ENCODE results near the gene CSK. TPM values are rescaled to one million over a fixed set of nuclear protein-coding genes. Genes with fewer than 3 reads are reported as not detected.

Gene CSK
- total RNA-seq, 4 donors from 2014 or later = 14.9 to 56.4 (median 24.5) TPM

DNA sequence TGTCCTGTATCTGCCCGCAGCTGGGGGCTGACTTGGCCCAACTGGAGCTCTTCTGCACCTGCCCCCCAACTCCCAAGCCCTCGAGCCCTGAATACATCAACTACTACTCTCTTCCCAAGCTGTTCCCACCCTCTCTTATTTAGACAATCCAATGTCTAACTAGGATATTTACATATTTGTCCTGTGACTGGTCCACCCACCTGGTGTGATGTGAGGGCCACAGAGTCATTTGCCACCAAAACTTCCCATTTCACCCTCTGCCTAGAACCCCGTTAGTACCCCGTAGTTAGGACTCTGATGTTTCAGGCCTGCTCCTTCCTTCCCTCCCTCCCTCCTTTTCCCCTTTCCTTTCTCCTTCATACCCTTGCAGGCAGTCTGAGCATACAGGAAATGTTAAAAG is 50.9 kb downstream of the CSK start:
- TF ChIP-seq, protein P1, sequence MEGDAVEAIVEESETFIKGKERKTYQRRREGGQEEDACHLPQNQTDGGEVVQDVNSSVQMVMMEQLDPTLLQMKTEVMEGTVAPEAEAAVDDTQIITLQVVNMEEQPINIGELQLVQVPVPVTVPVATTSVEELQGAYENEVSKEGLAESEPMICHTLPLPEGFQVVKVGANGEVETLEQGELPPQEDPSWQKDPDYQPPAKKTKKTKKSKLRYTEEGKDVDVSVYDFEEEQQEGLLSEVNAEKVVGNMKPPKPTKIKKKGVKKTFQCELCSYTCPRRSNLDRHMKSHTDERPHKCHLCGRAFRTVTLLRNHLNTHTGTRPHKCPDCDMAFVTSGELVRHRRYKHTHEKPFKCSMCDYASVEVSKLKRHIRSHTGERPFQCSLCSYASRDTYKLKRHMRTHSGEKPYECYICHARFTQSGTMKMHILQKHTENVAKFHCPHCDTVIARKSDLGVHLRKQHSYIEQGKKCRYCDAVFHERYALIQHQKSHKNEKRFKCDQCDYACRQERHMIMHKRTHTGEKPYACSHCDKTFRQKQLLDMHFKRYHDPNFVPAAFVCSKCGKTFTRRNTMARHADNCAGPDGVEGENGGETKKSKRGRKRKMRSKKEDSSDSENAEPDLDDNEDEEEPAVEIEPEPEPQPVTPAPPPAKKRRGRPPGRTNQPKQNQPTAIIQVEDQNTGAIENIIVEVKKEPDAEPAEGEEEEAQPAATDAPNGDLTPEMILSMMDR (IDR thresholded peaks at IDR 0.05) = no peak
- TF ChIP-seq POLR2A (IDR thresholded peaks at IDR 0.05) = no peak
- no peak for TF ChIP-seq EP300 (IDR thresholded peaks at IDR 0.05)
- 63 to 67% methylated on average over 4 of the region's 4 CpGs for WGBS, 2 donors
- DNase-seq (ENCODE audit: low spot score in 2 of 2) = no peak
- H3K36me3 ChIP-seq = peaks cover 0 to 26% (median 0%) of the 10 kb centered on the region in 3 donors
- H3K27ac ChIP-seq = no peak overlapping the region
- H3K4me1 ChIP-seq = peaks cover 0 to 4% (median 2%) of the 10 kb centered on the region in 4 donors
- H3K4me3 ChIP-seq = no peak overlapping the region
- H3K27me3 ChIP-seq = peaks cover 0 to 26% of the 10 kb centered on the region in 2 donors
- no peaks in the 10 kb centered on the region for H3K9me3 ChIP-seq

DNA sequence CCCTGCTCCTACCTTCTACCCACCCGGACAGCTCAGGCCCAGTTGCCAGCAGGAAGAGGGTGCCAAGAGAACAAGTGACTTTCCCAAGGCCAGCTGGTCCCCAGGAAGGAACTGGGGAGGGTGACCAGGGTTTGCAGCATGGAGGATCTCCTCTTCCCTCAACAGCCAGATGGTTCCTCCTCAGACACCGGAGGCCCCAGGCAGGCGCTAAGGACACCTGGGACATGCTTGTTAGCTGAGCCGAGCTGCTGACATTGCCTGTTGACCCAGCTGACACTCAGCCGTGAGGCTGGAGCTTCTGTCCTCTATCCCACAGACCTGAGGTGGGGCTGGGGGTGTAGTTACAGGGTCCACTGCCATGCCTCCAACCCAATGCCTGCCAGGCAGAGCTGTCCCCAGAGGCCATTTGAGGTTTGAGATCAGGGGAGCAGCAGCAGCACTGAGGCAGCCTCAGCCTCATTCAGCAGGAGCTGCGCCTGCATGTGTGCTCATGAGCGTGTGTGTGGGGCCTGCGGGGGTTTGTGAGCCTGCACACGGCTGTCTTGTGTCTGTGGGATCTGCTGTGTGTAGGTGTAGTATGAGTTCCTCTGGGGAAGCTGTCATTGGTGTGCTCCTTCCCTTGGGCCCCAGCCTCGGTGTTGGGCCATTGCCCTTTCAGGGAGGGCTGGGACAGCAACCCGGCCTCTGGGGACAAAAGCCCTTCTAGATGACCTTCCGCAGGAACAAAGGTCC is 51.7 kb downstream of the CSK start:
- TF ChIP-seq, protein P1 (IDR thresholded peaks at IDR 0.05) = no peak
- TF ChIP-seq EP300 (IDR thresholded peaks at IDR 0.05) = no peak
- TF ChIP-seq POLR2A (IDR thresholded peaks at IDR 0.05) = no peak
- Histone ChIP-seq H3K4me1 (peaks cover 0 to 4% (median 2%) of the 10 kb centered on the region in 4 donors), H3K36me3 (peaks cover 0 to 33% (median 5%) of the 10 kb centered on the region in 3 donors), H3K9me3 (no peaks in the 10 kb centered on the region), H3K4me3 (no peak overlapping the region), H3K27me3 (peaks cover 0 to 19% of the 10 kb centered on the region in 2 donors), H3K27ac (no peak overlapping the region)
- no peak for DNase-seq (ENCODE audit: low spot score in 2 of 2)
- 63 to 67% methylated on average over 9 to 12 of the region's 12 CpGs for WGBS, 2 donors

DNA sequence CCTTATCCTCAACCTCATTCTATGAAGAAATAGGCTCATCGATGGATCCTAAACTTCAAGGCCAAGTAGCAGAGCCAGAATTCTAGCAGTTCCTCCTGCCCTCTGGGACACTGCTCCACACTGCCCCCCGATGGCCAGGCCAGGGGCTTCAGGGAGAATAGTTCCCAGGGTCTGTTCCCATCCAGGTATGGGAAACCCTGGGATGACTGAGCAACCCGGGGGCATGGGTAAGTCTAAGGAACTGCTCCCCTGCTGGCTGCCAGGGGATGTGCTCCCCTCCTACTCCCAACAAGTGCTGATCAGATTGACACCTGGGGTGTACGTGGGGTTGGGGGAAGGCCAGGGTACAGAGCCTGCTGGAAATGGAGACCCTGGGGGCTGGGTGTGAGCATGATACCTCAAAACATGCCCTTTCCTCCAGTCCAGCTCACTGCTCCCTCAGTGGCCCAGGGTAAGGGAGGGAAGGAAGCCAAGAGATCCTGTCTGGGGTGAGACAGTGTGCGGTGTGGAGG is 53.5 kb downstream of the CSK start:
- H3K27ac ChIP-seq = no peak overlapping the region
- WGBS, 2 donors = 43 to 44% methylated on average over 5 of the region's 5 CpGs
- peaks cover 0 to 3% of the 10 kb centered on the region in 2 donors for H3K27me3 ChIP-seq
- DNase-seq (ENCODE audit: low spot score in 2 of 2) = peak in 1 of 2 donors; percentile 39
- H3K36me3 ChIP-seq = peaks cover 0 to 51% (median 5%) of the 10 kb centered on the region in 3 donors
- no peak overlapping the region for H3K4me3 ChIP-seq
- H3K4me1 ChIP-seq = peaks cover 0 to 4% (median 2%) of the 10 kb centered on the region in 4 donors
- TF ChIP-seq, protein P1 (IDR thresholded peaks at IDR 0.05) = peak; percentile 44 to 73 (median 63)
- TF ChIP-seq EP300 (IDR thresholded peaks at IDR 0.05) = no peak
- H3K9me3 ChIP-seq = no peaks in the 10 kb centered on the region

DNA sequence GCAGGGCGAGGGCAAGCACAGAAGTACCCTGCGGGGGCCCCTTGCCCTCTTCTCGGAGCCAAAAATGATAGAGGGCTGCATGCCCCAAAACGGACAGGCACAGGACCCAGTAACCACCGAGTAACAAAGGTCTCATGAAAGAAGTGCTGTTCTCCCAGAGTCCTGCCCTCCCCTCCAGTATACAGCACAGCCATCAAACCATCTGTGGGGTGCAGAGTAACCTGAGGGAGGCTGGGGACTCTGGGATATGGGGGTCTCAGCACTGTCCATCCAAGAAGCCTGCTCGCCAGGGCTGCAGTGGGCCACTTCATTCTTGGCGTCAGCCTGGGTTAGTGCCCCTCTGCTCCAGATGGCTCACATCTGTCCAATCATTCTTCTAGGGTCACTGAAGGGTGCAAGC is 55.0 kb downstream of the CSK start:
- TF ChIP-seq POLR2A (IDR thresholded peaks at IDR 0.05) = no peak
- TF ChIP-seq EP300 (IDR thresholded peaks at IDR 0.05) = no peak
- TF ChIP-seq, protein P1 (IDR thresholded peaks at IDR 0.05) = no peak
- H3K36me3 ChIP-seq = peaks cover 0 to 54% (median 5%) of the 10 kb centered on the region in 3 donors
- DNase-seq (ENCODE audit: low spot score in 2 of 2) = no peak
- H3K4me3 ChIP-seq = no peak overlapping the region
- WGBS, 2 donors = 75 to 83% methylated on average over 7 of the region's 7 CpGs
- H3K4me1 ChIP-seq = peaks cover 0 to 10% (median 2%) of the 10 kb centered on the region in 4 donors
- no peaks in the 10 kb centered on the region for H3K27me3 ChIP-seq
- no peaks in the 10 kb centered on the region for H3K9me3 ChIP-seq
- no peak overlapping the region for H3K27ac ChIP-seq

DNA sequence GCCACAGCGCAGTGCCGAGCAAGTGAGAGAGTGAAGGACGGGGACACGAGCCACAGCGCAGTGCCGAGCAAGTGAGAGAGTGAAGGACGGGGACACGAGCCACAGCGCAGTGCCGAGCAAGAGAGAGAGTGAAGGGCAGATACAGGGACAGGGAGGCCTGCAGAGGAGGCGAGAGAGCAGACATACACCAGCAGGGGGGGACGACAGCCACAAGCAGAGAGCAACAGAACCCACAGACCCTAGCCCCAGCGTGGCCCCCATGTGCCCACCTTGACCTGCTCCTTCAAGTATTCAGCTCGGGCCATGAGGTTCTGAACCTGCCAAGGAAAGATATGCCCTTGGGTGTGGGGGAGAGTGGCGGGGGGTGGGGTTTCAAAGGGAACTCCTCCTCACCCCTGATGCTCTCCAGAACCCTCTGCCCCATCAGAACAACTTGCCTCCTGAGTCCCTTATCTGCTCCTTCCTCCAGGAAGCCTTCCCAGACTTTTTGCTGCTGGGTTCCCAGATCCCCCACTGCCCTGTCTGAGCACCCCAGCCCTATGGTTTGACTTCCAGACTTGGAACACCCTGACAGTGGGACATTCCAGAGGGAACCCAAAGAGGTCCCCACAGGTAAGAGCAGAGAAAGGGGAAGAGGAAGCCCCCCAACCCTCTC is 55.7 kb downstream of the CSK start:
- TF ChIP-seq POLR2A (IDR thresholded peaks at IDR 0.05) (no peak), EP300 (IDR thresholded peaks at IDR 0.05) (no peak)
- TF ChIP-seq, protein P1 (IDR thresholded peaks at IDR 0.05) = no peak

More for the DNA sequence above, 55.7 kb downstream of the CSK start:
- Histone ChIP-seq H3K9me3 (no peaks in the 10 kb centered on the region), H3K27ac (no peak overlapping the region), H3K27me3 (no peaks in the 10 kb centered on the region), H3K4me3 (no peak overlapping the region), H3K36me3 (peaks cover 0 to 54% (median 5%) of the 10 kb centered on the region in 3 donors), H3K4me1 (peaks cover 0 to 15% (median 7%) of the 10 kb centered on the region in 4 donors)
- no peak for DNase-seq (ENCODE audit: low spot score in 2 of 2)
- WGBS, 2 donors = 68 to 78% methylated on average over 14 to 15 of the region's 15 CpGs
